ENCODE measurements around the gene MYBPC2.

The MYBPC2 gene

GRCh38 chr19:50496189-50497021, 63.7 kb downstream of the MYBPC2 start:
- no peak for DNase-seq (ENCODE audit: extremely low read depth in 1 of 2, low read depth in 1 of 2)

- DNase-seq (ENCODE audit: extremely low read depth in 1 of 2, low read depth in 1 of 2): no peak
Measured at GRCh38 chr19:50497022-50497405, 64.3 kb downstream of the MYBPC2 start.

- no peak for DNase-seq (ENCODE audit: extremely low read depth in 1 of 2, low read depth in 1 of 2)
Measured at GRCh38 chr19:50498219-50499056, 65.7 kb downstream of the MYBPC2 start.

GRCh38 chr19:50500060-50500752, 67.5 kb downstream of the MYBPC2 start:
- DNase-seq (ENCODE audit: extremely low read depth in 1 of 2, low read depth in 1 of 2): no peak

GRCh38 chr19:50500753-50501151, 68.1 kb downstream of the MYBPC2 start:
- DNase-seq (ENCODE audit: extremely low read depth in 1 of 2, low read depth in 1 of 2): no peak

- no peak for DNase-seq (ENCODE audit: extremely low read depth in 1 of 2, low read depth in 1 of 2)
Measured at GRCh38 chr19:50501186-50501567, 68.5 kb downstream of the MYBPC2 start.

GRCh38 chr19:50501568-50502475, 69.1 kb downstream of the MYBPC2 start:
- no peak for DNase-seq (ENCODE audit: extremely low read depth in 1 of 2, low read depth in 1 of 2)

GRCh38 chr19:50505856-50506611, 73.3 kb downstream of the MYBPC2 start:
- DNase-seq (ENCODE audit: extremely low read depth in 1 of 2, low read depth in 1 of 2): no peak

- no peak for DNase-seq (ENCODE audit: extremely low read depth in 1 of 2, low read depth in 1 of 2)
Measured at GRCh38 chr19:50506700-50507099, 74.0 kb downstream of the MYBPC2 start.

GRCh38 chr19:50507376-50507775, 74.7 kb downstream of the MYBPC2 start:
- DNase-seq (ENCODE audit: extremely low read depth in 1 of 2, low read depth in 1 of 2): no peak

- no peak for DNase-seq (ENCODE audit: extremely low read depth in 1 of 2, low read depth in 1 of 2)
Measured at GRCh38 chr19:50508843-50509190, 76.1 kb downstream of the MYBPC2 start.

GRCh38 chr19:50509366-50509765, 76.7 kb downstream of the MYBPC2 start:
- no peak for DNase-seq (ENCODE audit: extremely low read depth in 1 of 2, low read depth in 1 of 2)

- no peak for DNase-seq (ENCODE audit: extremely low read depth in 1 of 2, low read depth in 1 of 2)
Measured at GRCh38 chr19:50510121-50510670, 77.5 kb downstream of the MYBPC2 start.

- no peak for DNase-seq (ENCODE audit: extremely low read depth in 1 of 2, low read depth in 1 of 2)
Measured at GRCh38 chr19:50510700-50511068, 78.0 kb downstream of the MYBPC2 start.

- DNase-seq (ENCODE audit: extremely low read depth in 1 of 2, low read depth in 1 of 2): peak; percentile 92 to 98
Measured at GRCh38 chr19:50511069-50511822, 78.6 kb downstream of the MYBPC2 start, which contains the start of gene JOSD2. Gene JOSD2, minus strand, starts transcription at chr19:50511191. Its CDS starts 760 bp downstream, at chr19:50510431.

- DNase-seq (ENCODE audit: extremely low read depth in 1 of 2, low read depth in 1 of 2): no peak
Measured at GRCh38 chr19:50512112-50512998, 79.7 kb downstream of the MYBPC2 start.

GRCh38 chr19:50512999-50513745, 80.5 kb downstream of the MYBPC2 start:
- DNase-seq (ENCODE audit: extremely low read depth in 1 of 2, low read depth in 1 of 2): no peak
